GM12878 (cell line): ENCODE results near the gene GRIFIN. TPM values are rescaled to one million over a fixed set of nuclear protein-coding genes. Genes with fewer than 3 reads are reported as not detected.
A peak's percentile ranks its signal among the peaks of the same experiment; 100 is the strongest.

Experiments
- BACH1 ChIP-seq: fragments of 450-650 bp; IDR thresholded peaks from 2 replicates; pipeline ENCODE4 v1.6.1; 2017; ENCODE audit warnings: mild to moderate bottlenecking, borderline replicate concordance
- DPF2 ChIP-seq: fragments of 450-650 bp; IDR thresholded peaks from 2 replicates; pipeline ENCODE4 v1.6.1; 2017; ENCODE audit warnings: mild to moderate bottlenecking
- EP300 ChIP-seq, 2 experiments: fragments of 150-350 bp in 1 of 2; IDR thresholded peaks; 2 replicates each; pipeline ENCODE4 v1.6.1; 2011 to 2012; ENCODE audit warnings: low read depth in 2 of 2, low read length in 2 of 2, borderline replicate concordance in 1 of 2, improper control_type of control experiment in 1 of 2, inconsistent platforms in 1 of 2; ENCODE audit not compliant: control insufficient read depth in 1 of 2
- FOXM1 ChIP-seq: IDR thresholded peaks from 2 replicates; pipeline ENCODE4 v1.6.1; 2012; ENCODE audit warnings: low read depth, mild to moderate bottlenecking, inconsistent platforms, low read length, moderate library complexity
- HDAC2 ChIP-seq: fragments of 200-600 bp; sonication (generic); IDR thresholded peaks from 2 replicates; pipeline ENCODE4 v1.6.1; 2017
- HDAC6 ChIP-seq: fragments of 200-600 bp; sonication (generic); IDR thresholded peaks from one replicate; pipeline ENCODE4 v1.8.0; 2017; ENCODE audit warnings: antibody characterized with exemption; ENCODE audit not compliant: unreplicated experiment
- MEF2A ChIP-seq: IDR thresholded peaks from 2 replicates; pipeline ENCODE4 v1.6.1; 2011; ENCODE audit warnings: low read depth, mild to moderate bottlenecking, low read length, moderate library complexity; ENCODE audit not compliant: insufficient read depth
- POLR2A ChIP-seq: IDR thresholded peaks from 2 replicates; pipeline ENCODE4 v1.6.1; 2011; ENCODE audit warnings: low read depth, mild to moderate bottlenecking, low read length
- RCOR1 ChIP-seq: conservative IDR thresholded peaks from 2 replicates; pipeline ENCODE4 v1.6.1; 2012; ENCODE audit warnings: low read depth, low read length, improper control_type of control experiment
- SMAD1 ChIP-seq: fragments of 450-650 bp; IDR thresholded peaks from 2 replicates; pipeline ENCODE4 v1.6.1; 2018; ENCODE audit warnings: mild to moderate bottlenecking, low read depth; ENCODE audit not compliant: partially characterized antibody
- SMAD5 ChIP-seq: IDR thresholded peaks from 2 replicates; pipeline ENCODE4 v1.6.1; 2016; ENCODE audit warnings: antibody characterized with exemption, low read depth
- SREBF2 ChIP-seq: IDR thresholded peaks from 2 replicates; pipeline ENCODE4 v1.6.1; 2012; ENCODE audit warnings: mild to moderate bottlenecking, low read length
- polyA plus RNA-seq, 11 experiments: library from polyadenylated mRNA; depleted of rRNA in 4 of 11; unstranded in 6 of 11; stranded (reverse) in 5 of 11; fragments of >200 nt; fragmentation: Nextera tagmentation in 4 of 11; fragmentation: Illumina TruSeq in 1 of 11; extraction: Ambion mirVana in 4 of 11; extraction: Trizol in 1 of 11; gene quantifications; 1 replicate in 1 of 11; 2 replicates in 10 of 11; pipeline versions ENCODE4 v1.2.1 to v1.2.3, GENCODE V29; 2011 to 2016; ENCODE audit warnings: inconsistent platforms in 2 of 11, missing spikeins in 2 of 11, low read depth in 1 of 11
- total RNA-seq, 4 experiments: library from RNA; depleted of rRNA in 3 of 4; stranded (reverse); fragments of >200 nt in 3 of 4; fragmentation: Illumina TruSeq in 1 of 4; extraction: Trizol in 1 of 4; gene quantifications; 2 replicates each; pipeline versions ENCODE4 v1.2.1 to v1.2.3, GENCODE V29; 2013 to 2021
- TF ChIP-seq, protein P1 (sequence below): fragments of 450-650 bp; IDR thresholded peaks from 2 replicates; pipeline ENCODE4 v1.6.1; 2017; ENCODE audit warnings: mild to moderate bottlenecking
- TF ChIP-seq, protein P2 (sequence below): fragments of 150-350 bp; IDR thresholded peaks from 2 replicates; pipeline ENCODE4 v1.6.1; 2016; ENCODE audit warnings: low read depth, low read length
- TF ChIP-seq, protein P3 (sequence below): IDR thresholded peaks from 2 replicates; pipeline ENCODE4 v1.6.1; 2012; ENCODE audit warnings: improper control_type of control experiment, low read depth, low read length; ENCODE audit not compliant: insufficient replicate concordance
- TF ChIP-seq, protein P4 (sequence below): IDR thresholded peaks from 2 replicates; pipeline ENCODE4 v1.6.1; 2011; ENCODE audit warnings: low read depth, mild to moderate bottlenecking, low read length, moderate library complexity, borderline replicate concordance; ENCODE audit errors: extremely low read depth

Gene GRIFIN
- total and polyA plus RNA-seq, 10 of the 15 experiments (the other 5 are each of a cell fraction or from before 2014, with no cell fraction given): not detected

DNA sequence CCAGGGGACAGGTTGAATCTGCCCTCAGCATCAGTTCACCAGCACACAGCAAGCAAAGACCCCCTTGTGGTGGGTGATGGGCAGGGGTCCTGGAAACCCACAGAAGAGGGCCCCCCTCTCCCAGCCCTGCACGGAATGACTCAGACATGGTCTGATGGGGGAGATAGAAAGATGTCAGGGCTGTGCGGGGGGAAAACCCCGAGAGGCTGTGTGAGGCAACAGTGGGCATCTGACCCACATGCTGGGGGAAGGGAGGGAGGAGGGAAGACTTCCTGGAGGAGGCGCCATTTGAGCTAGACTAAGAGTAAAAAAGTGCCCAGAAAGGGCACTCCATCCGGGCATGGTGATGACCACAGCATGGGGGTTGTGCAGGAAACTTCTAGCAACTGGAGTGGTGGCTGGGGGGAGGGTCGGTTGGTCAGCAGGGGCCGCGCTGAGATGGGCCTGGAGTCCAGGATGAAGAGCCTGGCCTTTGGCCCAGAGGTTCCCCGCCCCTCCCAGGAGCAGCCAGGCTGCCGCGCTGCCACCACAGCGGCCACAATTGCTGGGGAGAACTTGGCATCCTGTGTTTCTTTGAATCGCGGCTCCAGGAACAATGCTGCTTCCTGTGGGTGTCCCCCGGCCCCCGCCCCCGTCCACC is 45.9 kb upstream of the GRIFIN start (continued):
- TF ChIP-seq BACH1 (peak; percentile 38; the same call in 1 of the 2 replicates), MEF2A (no peak), DPF2 (peak; percentile 76; the same call in 1 of the 2 replicates), FOXM1 (no peak), HDAC6 (no peak), SMAD1 (no peak), POLR2A (no peak), EP300 (IDR thresholded peaks at IDR 0.05; ENCODE audit: borderline replicate concordance in 1 of 2, control insufficient read depth in 1 of 2, low read depth in 2 of 2, low read length in 2 of 2) (no peak), RCOR1 (no peak), SREBF2 (no peak), SMAD5 (no peak), HDAC2 (no peak)
- TF ChIP-seq, protein P1, sequence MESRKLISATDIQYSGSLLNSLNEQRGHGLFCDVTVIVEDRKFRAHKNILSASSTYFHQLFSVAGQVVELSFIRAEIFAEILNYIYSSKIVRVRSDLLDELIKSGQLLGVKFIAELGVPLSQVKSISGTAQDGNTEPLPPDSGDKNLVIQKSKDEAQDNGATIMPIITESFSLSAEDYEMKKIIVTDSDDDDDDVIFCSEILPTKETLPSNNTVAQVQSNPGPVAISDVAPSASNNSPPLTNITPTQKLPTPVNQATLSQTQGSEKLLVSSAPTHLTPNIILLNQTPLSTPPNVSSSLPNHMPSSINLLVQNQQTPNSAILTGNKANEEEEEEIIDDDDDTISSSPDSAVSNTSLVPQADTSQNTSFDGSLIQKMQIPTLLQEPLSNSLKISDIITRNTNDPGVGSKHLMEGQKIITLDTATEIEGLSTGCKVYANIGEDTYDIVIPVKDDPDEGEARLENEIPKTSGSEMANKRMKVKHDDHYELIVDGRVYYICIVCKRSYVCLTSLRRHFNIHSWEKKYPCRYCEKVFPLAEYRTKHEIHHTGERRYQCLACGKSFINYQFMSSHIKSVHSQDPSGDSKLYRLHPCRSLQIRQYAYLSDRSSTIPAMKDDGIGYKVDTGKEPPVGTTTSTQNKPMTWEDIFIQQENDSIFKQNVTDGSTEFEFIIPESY: no peak
- TF ChIP-seq, protein P2, sequence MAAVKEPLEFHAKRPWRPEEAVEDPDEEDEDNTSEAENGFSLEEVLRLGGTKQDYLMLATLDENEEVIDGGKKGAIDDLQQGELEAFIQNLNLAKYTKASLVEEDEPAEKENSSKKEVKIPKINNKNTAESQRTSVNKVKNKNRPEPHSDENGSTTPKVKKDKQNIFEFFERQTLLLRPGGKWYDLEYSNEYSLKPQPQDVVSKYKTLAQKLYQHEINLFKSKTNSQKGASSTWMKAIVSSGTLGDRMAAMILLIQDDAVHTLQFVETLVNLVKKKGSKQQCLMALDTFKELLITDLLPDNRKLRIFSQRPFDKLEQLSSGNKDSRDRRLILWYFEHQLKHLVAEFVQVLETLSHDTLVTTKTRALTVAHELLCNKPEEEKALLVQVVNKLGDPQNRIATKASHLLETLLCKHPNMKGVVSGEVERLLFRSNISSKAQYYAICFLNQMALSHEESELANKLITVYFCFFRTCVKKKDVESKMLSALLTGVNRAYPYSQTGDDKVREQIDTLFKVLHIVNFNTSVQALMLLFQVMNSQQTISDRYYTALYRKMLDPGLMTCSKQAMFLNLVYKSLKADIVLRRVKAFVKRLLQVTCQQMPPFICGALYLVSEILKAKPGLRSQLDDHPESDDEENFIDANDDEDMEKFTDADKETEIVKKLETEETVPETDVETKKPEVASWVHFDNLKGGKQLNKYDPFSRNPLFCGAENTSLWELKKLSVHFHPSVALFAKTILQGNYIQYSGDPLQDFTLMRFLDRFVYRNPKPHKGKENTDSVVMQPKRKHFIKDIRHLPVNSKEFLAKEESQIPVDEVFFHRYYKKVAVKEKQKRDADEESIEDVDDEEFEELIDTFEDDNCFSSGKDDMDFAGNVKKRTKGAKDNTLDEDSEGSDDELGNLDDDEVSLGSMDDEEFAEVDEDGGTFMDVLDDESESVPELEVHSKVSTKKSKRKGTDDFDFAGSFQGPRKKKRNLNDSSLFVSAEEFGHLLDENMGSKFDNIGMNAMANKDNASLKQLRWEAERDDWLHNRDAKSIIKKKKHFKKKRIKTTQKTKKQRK: no peak
- TF ChIP-seq, protein P3, sequence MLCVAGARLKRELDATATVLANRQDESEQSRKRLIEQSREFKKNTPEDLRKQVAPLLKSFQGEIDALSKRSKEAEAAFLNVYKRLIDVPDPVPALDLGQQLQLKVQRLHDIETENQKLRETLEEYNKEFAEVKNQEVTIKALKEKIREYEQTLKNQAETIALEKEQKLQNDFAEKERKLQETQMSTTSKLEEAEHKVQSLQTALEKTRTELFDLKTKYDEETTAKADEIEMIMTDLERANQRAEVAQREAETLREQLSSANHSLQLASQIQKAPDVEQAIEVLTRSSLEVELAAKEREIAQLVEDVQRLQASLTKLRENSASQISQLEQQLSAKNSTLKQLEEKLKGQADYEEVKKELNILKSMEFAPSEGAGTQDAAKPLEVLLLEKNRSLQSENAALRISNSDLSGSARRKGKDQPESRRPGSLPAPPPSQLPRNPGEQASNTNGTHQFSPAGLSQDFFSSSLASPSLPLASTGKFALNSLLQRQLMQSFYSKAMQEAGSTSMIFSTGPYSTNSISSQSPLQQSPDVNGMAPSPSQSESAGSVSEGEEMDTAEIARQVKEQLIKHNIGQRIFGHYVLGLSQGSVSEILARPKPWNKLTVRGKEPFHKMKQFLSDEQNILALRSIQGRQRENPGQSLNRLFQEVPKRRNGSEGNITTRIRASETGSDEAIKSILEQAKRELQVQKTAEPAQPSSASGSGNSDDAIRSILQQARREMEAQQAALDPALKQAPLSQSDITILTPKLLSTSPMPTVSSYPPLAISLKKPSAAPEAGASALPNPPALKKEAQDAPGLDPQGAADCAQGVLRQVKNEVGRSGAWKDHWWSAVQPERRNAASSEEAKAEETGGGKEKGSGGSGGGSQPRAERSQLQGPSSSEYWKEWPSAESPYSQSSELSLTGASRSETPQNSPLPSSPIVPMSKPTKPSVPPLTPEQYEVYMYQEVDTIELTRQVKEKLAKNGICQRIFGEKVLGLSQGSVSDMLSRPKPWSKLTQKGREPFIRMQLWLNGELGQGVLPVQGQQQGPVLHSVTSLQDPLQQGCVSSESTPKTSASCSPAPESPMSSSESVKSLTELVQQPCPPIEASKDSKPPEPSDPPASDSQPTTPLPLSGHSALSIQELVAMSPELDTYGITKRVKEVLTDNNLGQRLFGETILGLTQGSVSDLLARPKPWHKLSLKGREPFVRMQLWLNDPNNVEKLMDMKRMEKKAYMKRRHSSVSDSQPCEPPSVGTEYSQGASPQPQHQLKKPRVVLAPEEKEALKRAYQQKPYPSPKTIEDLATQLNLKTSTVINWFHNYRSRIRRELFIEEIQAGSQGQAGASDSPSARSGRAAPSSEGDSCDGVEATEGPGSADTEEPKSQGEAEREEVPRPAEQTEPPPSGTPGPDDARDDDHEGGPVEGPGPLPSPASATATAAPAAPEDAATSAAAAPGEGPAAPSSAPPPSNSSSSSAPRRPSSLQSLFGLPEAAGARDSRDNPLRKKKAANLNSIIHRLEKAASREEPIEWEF: no peak
- TF ChIP-seq, protein P4, sequence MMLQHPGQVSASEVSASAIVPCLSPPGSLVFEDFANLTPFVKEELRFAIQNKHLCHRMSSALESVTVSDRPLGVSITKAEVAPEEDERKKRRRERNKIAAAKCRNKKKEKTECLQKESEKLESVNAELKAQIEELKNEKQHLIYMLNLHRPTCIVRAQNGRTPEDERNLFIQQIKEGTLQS: no peak
